DOHH2 (cell line): Measurements from ENCODE around the gene N4BP2.

Source experiments
- EZH2phosphoT487 ChIP-seq: fragments of 200-600 bp; sonication (generic); IDR thresholded peaks from 2 replicates; pipeline ENCODE4 v1.6.1; 2017; ENCODE audit warnings: borderline replicate concordance, mild to moderate bottlenecking, antibody characterized with exemption, low read length, moderate library complexity, mixed read lengths
- TF ChIP-seq, protein P1 (sequence below): fragments of 200-600 bp; sonication (generic); IDR thresholded peaks from one replicate; pipeline ENCODE4 v1.5.1; 2014; ENCODE audit warnings: antibody characterized with exemption, mild to moderate bottlenecking, low read depth, low read length; ENCODE audit not compliant: poor library complexity, severe bottlenecking

DNA sequence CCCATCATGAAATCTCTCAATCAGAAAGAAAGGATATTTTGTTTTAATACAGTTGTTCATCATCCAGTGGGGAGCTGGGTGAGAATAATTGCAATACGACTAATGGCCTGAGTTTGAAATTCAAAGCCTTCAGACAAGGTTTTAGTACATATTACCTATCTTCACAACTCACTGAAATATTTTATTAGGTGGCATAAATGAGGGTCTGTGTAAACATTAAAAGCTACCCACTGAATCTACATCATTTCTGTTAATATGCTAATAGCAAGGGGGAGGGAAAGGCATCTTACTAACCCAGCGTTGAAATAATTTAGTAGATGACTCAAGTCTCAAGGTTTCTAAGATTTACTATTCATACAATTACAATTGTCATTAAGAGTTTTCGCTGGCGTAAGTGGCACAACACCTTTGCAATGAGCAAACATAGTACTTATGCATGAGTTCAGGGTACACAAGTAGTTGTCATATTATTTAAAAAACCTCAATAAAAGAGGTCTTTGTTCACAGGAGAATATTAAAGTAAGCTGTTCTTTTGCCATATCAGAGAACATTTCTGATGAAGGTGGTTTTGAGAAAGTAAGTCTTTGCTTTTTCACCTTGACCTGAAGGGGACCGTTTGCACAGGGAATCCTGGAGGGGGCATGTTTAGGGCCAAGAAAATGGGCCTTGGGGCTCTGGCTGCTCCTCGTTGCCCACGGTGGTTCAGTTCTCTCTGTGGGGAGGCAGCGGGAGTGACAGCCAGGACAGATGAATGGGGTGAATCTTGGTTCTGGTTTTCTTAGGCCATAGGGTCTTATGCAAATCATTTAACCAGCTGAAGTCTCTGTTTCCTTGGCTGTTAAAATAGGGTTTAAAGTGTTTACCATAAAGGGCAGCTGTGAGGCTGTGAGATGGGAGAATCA lies 135.7 kb downstream of the N4BP2 start:
- TF ChIP-seq, protein P1, sequence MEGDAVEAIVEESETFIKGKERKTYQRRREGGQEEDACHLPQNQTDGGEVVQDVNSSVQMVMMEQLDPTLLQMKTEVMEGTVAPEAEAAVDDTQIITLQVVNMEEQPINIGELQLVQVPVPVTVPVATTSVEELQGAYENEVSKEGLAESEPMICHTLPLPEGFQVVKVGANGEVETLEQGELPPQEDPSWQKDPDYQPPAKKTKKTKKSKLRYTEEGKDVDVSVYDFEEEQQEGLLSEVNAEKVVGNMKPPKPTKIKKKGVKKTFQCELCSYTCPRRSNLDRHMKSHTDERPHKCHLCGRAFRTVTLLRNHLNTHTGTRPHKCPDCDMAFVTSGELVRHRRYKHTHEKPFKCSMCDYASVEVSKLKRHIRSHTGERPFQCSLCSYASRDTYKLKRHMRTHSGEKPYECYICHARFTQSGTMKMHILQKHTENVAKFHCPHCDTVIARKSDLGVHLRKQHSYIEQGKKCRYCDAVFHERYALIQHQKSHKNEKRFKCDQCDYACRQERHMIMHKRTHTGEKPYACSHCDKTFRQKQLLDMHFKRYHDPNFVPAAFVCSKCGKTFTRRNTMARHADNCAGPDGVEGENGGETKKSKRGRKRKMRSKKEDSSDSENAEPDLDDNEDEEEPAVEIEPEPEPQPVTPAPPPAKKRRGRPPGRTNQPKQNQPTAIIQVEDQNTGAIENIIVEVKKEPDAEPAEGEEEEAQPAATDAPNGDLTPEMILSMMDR: no peak
- TF ChIP-seq EZH2phosphoT487: no peak
